GM18870 (cell line): Measurements from ENCODE around the gene RPGR.
A peak's percentile ranks its signal among the peaks of the same experiment; 100 is the strongest.

Experiments used
- ATAC-seq: cut with Tn5 transposase; IDR thresholded peaks from one replicate; pipeline ENCODE4 v1.9.1; 2021; ENCODE audit warnings: moderate library complexity; ENCODE audit not compliant: unreplicated experiment

RPGR gene, protein sequence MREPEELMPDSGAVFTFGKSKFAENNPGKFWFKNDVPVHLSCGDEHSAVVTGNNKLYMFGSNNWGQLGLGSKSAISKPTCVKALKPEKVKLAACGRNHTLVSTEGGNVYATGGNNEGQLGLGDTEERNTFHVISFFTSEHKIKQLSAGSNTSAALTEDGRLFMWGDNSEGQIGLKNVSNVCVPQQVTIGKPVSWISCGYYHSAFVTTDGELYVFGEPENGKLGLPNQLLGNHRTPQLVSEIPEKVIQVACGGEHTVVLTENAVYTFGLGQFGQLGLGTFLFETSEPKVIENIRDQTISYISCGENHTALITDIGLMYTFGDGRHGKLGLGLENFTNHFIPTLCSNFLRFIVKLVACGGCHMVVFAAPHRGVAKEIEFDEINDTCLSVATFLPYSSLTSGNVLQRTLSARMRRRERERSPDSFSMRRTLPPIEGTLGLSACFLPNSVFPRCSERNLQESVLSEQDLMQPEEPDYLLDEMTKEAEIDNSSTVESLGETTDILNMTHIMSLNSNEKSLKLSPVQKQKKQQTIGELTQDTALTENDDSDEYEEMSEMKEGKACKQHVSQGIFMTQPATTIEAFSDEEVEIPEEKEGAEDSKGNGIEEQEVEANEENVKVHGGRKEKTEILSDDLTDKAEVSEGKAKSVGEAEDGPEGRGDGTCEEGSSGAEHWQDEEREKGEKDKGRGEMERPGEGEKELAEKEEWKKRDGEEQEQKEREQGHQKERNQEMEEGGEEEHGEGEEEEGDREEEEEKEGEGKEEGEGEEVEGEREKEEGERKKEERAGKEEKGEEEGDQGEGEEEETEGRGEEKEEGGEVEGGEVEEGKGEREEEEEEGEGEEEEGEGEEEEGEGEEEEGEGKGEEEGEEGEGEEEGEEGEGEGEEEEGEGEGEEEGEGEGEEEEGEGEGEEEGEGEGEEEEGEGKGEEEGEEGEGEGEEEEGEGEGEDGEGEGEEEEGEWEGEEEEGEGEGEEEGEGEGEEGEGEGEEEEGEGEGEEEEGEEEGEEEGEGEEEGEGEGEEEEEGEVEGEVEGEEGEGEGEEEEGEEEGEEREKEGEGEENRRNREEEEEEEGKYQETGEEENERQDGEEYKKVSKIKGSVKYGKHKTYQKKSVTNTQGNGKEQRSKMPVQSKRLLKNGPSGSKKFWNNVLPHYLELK

DNA sequence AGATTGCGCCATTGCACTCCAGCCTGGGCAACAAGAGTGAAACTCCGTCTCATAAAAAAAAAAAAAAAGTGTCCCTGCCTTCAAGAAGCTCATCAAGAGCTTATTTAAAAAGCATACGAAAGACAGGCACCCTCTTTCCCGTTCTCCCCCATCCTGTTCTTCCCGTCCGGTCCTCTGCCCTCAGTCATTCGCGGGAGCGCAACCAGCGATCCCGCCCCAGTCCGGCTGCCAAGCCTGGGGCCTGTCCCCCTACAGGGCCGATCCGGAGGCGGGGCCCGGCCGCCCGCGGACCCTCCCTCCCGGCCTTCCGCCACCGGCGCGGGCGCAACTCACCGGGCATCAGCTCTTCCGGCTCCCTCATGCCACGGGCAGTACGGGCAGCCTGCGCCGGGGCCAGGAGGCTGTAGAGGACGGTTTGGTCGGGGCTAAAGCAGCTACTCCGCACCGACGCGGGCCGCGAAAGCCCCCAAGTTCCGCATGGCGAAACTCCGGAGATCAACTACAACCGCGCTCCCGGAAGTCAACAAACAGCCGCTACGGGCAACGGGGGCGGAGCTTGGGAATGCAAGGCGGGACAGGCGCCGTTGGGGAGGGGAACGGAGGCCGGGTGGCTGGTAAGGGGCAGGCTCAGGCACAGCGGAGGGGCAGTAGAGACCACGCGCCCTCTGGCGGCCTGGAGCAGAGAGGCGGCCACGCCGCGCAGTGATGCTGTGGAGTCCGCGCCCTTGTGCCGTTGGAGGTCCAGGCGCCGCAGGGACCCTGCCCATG is at the start of gene RPGR:
TSS of gene RPGR (minus strand) at position 503 of the 768 bp plus-strand sequence. CDS start at position 361, 142 bp downstream.
- ATAC-seq = peak; percentile 90

DNA sequence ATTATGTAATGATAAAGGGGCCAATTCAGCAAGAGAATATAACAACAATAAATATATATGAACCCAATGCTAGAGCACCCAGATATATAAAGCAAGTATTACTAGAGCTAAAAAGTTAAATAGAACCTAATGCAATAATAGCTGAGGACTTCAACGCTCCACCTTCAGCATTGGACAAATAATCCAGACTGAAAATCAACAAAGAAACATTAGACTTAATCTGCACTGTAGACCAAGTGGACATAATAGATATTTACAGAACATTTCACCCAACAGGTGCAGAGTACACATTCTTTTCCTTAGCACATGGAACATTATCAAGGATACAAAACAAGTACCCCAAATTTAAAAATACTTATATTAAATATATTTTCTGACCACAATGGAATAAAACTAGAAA is 49.4 kb upstream of the RPGR start:
- ATAC-seq = no peak

DNA sequence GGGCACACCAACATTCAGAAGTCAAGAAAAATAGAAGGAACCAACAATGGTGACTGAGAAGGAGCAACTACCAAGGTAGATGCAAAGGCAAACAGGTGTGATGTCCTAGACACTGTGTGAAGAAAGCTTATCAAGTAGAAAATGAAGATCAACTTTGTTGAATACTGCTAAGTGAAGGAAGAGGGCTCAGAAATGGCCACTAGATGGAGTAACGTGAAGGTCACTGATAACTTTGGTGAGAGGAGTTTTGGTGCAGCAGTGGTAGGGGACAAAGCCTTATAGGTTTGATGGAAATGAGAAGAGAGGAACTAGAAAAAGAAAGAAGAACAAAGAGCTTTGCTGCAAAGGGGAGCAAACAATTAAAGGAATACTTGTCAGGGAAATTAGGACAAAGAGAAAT is 48.6 kb upstream of the RPGR start:
- no peak for ATAC-seq

DNA sequence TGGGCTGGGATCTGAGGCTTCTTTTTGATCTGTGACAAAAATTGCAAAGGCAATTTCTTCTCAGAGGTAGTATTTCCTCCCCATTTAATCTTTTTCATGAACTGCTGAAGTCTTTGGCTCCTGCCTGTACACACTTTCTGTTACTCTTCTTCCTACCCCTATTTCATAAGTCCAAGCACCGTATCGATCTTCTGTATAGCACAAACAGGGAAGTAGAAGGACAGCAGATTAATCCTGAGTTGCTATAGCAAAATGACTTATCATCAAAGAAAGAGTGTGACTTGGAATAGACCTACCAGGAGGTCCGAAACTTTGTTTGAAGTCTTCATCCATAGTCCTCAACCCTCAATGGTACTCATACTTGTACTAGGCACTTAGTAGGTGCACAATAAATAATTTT is 47.1 kb upstream of the RPGR start:
- no peak for ATAC-seq

DNA sequence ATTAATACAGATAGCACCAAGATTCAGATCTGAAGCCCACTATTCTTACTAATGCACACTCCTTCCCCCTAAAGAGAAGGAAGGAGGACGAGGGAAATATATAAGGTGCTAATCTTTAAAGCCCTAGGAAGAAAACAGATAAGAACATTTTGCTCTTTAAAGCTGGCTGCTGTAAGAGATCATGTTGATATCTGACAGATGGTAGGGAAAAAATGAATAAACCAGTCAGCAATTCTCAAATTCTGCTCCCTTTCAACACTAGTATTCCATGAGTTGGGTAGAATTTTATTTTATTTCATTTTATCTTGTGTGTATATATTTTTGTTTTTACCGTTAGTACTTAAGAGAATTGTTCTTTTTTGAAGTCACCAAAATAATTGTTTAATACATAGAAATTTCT is 44.3 kb upstream of the RPGR start:
- no peak for ATAC-seq

DNA sequence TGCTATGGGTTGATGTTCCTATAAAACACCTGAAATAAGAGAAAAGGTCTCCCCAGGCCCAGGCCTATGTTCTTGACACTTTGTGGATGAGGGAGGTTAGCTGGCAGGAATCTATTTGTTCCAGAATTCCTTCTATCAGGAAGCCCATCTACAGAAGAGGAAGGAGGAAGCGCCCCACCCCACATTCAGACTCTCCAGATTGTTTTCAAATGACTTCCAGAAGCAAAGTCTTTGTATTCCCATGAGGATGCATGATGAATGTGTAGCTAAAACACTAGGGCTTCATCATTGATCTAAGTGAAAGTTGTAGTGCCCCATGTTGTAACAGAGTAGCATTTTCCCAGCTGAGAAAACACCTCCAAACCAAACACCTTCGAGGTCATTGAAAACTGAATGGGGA is 41.5 kb upstream of the RPGR start:
- ATAC-seq = no peak

DNA sequence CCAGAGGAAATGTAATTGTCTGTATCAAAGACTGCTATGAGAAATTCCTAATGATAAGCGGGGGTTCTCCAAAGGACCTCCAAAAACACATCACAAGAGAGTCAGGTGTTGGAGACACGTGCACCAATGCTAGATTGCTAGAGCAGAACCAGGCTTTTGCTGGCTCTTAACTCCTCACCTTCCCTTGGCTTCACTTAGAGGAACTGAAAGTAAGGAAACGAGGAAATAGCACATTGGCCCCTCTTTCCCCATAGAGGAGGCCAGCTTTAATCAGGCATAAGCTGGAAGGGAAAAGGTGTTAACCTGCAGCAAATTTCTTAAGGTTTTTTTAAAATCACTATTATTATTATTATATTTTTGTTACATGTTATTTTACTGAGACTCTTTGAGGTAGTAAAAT is 38.6 kb upstream of the RPGR start:
- ATAC-seq = no peak

DNA sequence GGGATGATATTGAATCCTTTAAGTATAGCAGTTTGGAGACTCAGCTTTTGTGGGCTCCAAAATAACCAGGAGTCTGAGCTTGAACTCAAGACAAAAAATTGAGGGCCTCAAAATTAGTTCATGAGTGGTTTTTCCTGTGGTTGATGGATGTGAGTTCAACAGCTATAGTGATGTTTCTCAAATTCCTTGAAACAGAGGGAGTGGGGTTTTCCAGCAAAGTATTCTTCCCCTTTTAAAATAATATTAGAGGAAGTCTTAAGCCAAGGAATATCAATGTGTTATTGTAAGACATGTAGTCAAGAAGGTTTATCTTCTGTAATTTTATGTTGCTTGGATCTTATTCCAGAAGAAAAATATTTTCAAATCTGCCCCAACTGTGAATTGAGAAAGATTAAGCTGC is 35.7 kb upstream of the RPGR start:
- ATAC-seq = no peak

DNA sequence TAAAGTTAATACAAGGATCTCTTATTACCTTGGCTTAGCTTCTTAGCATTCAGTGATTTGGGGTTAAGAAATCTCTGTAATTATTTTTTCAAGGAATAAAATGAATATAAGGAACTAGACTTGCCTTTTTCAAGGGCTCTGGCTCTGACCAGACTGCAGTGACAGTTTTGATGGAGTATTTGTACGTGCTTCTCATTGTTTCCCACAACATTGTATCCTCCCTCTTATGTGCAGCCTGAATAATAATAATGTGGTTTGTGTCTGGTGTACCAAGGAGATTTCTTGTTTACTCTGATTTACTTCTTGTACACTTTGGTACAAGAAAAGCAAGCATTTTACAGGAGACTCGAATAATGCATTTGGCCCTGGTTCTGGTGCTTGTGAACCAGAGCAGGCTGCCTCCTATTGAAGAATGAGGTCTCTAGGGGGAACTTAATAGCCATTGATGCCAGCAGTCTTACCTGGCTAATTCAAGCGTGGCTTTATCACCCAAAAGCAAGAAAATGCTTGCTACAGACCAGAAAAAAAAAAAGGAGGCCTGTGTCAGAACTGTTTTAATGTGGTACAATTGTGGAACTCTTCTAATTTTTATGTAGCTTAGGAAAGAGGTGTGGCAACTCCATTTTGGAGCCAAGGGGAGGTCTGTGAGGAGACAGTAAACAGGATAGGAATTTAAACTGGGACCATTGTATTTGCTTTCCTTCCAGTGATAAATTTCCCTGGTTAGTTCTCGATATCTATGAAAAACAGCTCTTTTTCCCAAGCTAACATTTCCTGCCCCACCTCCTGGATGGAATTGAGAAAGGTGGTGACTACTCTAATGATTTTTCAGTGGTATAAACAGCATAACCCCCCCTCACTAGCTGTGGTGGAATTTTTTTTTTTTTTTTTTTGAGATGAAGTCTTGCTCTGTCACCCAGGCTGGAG is 30.7 kb upstream of the RPGR start:
- ATAC-seq = no peak

DNA sequence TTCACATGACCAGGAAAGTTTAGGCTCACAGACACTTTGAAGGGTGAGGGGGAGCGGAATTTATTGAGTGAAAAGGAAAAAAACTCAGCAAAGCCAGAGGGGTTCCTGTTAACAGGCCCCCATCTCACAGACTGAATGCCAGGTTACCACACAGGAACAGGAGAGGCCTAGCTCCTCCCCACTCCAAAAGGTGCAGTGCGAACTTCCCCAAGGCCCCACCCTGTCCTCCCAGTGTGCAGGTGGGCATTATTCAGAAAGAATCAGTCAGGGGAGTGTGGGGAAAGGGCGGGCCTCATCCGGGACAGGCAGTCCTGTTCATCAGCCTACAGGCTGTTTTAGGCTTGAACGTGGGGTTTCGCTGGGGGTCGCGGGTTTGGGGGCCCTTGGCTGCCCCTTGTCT is 29.1 kb upstream of the RPGR start:
- ATAC-seq = no peak

DNA sequence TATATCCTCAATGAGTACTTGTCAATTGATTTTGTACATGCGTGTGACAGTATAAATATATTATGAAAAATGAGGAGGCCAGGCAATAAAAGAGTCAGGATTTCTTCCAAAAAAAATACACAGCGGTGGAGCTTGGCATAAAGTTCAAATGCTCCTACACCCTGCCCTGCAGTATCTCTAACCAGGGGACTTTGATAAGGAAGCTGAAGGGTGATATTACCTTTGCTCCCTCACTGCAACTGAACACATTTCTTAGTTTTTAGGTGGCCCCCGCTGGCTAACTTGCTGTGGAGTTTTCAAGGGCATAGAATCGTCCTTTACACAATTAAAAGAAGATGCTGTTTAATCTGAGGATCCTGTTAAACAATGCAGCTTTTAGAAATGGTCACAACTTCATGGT is 25.1 kb upstream of the RPGR start, which contains the start of gene OTC:
TSS of gene OTC (plus strand) at position 243 of the 400 bp plus-strand sequence. CDS start at position 336, 93 bp downstream.
- no peak for ATAC-seq

DNA sequence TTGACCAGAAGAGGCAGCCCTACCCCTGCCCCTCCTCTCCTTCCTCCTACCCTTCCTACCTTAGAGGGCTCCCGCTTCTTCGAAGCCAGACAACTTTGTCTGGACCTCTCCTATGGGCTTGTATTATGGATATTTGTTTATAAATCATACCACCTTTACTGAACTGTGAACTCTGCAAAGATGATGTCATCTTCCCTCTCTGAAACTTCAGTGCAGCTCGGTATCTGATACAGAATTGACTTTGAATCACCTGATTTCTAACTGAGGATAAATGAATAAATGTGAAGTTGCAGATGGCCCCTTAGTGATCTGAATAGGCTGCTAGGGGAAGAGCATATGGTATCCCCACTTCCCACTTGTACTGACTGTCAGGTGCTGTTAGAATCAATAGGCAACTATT is 24.0 kb upstream of the RPGR start:
- ATAC-seq = no peak

DNA sequence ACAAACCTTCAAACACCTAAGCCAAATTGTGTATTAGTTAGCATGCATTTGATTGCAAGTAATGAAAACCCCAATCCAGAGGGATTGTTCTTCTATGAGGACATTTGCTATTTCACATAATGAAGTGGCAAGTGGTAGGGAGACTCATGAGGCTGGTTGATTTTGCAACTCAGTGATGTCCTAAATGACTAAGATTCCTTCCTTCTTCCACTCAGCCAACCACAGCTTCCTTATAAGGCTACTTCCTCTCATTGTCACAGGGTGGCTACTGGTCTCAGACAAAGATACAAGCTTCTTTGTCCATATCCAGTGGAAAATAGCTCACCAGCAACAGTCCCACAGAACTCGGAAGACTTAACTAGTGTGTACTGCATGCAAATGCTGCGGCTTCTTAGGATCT is 19.8 kb upstream of the RPGR start:
- ATAC-seq = peak; percentile 78

DNA sequence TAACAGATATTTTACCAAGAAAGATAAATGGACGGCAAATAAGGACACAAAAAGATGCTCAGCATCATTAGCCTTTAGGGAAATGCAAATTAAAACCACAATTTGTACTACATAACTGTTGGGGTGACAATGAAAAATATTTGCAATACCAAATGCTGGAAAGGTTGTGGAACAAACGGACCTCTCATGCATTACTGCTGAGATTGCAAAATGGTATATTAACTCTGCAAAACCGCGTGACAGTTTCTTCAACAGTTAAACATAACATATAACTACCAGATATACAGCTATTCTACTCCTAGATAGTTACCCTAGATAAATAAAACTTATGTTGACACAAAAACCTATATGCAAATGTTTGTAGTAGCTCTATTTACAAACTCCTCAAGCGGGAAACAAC is 18.8 kb upstream of the RPGR start:
- no peak for ATAC-seq

DNA sequence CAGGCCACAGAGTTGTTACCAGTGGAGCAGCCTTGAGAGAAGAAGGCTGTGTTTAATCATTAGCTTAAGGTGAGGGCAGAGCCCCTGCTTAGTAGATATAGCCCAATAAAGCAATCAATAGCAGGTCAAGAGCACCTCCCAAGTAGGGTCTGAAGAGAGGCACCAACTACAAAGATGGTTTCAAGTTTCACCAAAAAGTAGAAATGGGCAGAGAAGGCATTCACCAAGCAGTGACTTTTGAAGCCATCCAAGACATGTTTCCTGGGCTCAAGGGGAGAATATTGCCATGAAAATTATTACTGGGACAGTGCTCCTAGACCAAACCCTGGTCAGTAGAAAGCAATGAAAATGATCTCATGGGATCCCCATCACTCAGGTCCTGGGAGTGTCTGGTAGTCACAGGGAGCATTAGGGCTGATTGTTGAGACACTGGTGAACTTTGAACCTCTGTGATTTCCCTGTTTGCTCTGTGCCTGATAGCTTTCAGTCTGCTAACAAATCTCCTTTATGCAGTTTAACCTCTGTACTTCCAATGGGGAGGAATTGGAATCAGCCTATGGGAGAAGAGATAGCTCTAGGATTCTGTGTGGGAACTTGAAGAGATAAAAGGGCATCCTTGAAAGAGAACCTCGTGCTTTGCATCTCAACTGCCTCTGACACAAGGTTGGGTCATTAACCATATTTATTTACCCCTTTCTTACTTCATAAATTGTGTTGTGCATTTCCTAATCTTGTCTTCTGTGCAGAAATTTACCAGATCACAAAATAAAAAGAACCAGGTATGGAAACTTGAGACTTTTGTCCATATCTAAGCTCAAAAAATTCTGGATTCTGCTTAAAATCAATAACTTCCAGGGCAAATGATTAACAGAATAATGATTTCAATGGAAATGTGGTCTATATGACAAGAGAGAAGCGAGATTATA is 15.8 kb upstream of the RPGR start:
- ATAC-seq = no peak

DNA sequence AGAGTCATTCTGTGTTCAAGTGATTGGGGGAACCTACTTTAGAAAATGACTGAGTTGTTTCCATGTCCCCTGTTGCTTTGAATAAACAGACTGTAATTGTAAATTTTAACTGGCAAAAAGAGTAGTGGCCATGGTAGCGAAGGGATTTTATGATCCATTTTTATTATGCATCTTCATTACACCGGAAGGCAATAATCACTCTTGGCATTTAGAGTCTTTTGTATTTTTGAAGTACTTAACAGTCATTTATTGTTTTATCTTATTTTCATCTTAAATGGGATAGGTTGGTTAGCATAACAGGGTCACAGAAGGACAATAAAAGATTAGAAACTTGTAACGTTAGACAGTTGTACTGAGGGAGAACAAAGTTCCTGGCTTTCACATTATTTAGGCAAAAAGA is 14.1 kb upstream of the RPGR start:
- no peak for ATAC-seq

DNA sequence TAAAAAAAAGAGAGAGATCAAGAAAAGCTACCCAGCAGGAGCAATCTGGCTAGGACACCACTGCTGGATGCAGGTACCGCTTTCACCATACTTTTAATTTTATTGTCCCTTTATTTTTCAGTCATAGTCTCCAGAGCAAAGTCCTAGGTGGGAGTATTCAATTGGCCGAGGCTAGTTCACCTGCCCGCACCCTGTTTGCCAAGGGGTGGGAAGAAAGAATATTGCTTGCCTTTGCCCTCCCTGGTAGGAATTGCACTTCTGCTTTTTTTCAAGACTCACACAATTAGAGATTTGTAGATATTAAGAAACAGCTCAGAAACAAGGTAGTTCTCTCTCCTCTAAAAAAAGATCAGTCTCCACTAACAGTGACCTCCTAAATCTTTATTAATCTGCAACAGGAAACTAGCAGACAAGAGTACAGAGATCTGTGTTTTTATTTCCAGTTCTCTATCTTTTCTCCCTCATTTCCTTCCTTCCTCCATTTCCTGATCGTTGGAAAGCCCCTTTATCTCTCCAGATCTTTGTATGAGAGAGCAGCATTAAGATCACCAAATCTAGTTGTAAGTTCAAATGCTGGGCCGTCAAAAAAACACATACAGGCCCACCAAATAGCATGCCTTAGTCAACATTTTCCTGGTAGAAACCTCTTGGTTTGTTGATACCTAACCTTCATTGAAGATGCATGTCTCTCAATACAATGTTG is 9.4 kb upstream of the RPGR start:
- no peak for ATAC-seq

DNA sequence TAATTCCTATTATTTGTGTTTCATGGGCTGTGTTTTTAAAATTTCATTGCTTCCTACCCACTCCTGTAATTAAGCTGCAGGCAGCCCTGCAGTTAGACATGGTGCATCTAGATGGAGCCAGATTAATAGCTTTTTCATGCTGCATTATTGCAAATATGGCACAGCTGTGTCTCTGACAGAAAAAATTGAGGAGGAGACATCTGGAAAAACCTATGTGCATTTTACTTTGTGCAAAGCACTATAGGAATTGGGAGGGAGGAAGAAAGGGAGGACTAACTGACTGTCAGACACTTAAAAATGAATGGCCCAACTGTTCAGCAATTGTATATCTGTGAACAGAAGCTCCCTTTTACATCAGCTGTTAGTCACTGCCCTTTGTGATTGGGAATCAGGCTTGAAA is 8.1 kb upstream of the RPGR start:
- ATAC-seq = no peak
